Measurements from ENCODE around the gene EXT2. TPM values are rescaled to one million over a fixed set of nuclear protein-coding genes. Genes with fewer than 3 reads are reported as not detected.

Gene EXT2
- total and polyA plus RNA-seq, 2 experiments from 2014 or later: 71.5 to 107 TPM

GRCh38 chr11:44137057-44137456 is 41.6 kb downstream of the EXT2 start:
- Histone ChIP-seq H2AFZ (no peak overlapping the region), H3K27ac (no peak overlapping the region), H3K4me1 (ENCODE audit: insufficient read depth) (peaks cover 19% of the 10 kb centered on the region), H3K36me3 (replicated peaks; ENCODE audit: insufficient read depth, low read depth) (no peaks in the 10 kb centered on the region), H3K9me3 (ENCODE audit: low read depth) (no peaks in the 10 kb centered on the region), H3K4me2 (no peak overlapping the region), H3K79me2 (no peaks in the 10 kb centered on the region), H3K9me2 (replicated peaks; ENCODE audit: insufficient read depth) (no peaks in the 10 kb centered on the region), H3K4me3 (no peak overlapping the region), H3K27me3 (no peaks in the 10 kb centered on the region), H4K20me1 (ENCODE audit: insufficient read depth, poor library complexity, severe bottlenecking) (peaks cover 9% of the 10 kb centered on the region)
- DNase-seq (ENCODE audit: low spot score): no peak
- TF ChIP-seq CTCF (IDR thresholded peaks at IDR 0.05; ENCODE audit: poor library complexity) (no peak), EZH2phosphoT487 (IDR thresholded peaks at IDR 0.05; ENCODE audit: low read depth, severe bottlenecking, unreplicated experiment) (peak; percentile 83), EZH2 (IDR thresholded peaks at IDR 0.05; ENCODE audit: borderline replicate concordance) (no peak)
- 73% methylated on average over 1 of the region's 1 CpG for WGBS (ENCODE audit: low lambda C conversion rate, missing lambda C conversion rate)

- no peak overlapping the region for H2AFZ ChIP-seq
- H3K4me2 ChIP-seq: no peak overlapping the region
- H4K20me1 ChIP-seq (ENCODE audit: insufficient read depth, poor library complexity, severe bottlenecking): peaks cover 9% of the 10 kb centered on the region
- peaks cover 19% of the 10 kb centered on the region for H3K4me1 ChIP-seq (ENCODE audit: insufficient read depth)
- no peaks in the 10 kb centered on the region for H3K27me3 ChIP-seq
- H3K9me3 ChIP-seq (ENCODE audit: low read depth): no peaks in the 10 kb centered on the region
- H3K27ac ChIP-seq: no peak overlapping the region
- H3K79me2 ChIP-seq: no peaks in the 10 kb centered on the region
- DNase-seq (ENCODE audit: low spot score): no peak
- H3K4me3 ChIP-seq: no peak overlapping the region
- WGBS (ENCODE audit: low lambda C conversion rate, missing lambda C conversion rate): 83% methylated on average over 2 of the region's 2 CpGs
- no peaks in the 10 kb centered on the region for H3K9me2 ChIP-seq (replicated peaks; ENCODE audit: insufficient read depth)
- H3K36me3 ChIP-seq (replicated peaks; ENCODE audit: insufficient read depth, low read depth): no peaks in the 10 kb centered on the region
- TF ChIP-seq EZH2 (IDR thresholded peaks at IDR 0.05; ENCODE audit: borderline replicate concordance) (no peak), EZH2phosphoT487 (IDR thresholded peaks at IDR 0.05; ENCODE audit: low read depth, severe bottlenecking, unreplicated experiment) (no peak), CTCF (IDR thresholded peaks at IDR 0.05; ENCODE audit: poor library complexity) (no peak)
These were observed 42.8 kb downstream of the EXT2 start for GRCh38 chr11:44138286-44138685.

GRCh38 chr11:44138980-44139379 is 43.5 kb downstream of the EXT2 start:
- Histone ChIP-seq H3K4me1 (ENCODE audit: insufficient read depth) (peaks cover 14% of the 10 kb centered on the region), H3K9me3 (ENCODE audit: low read depth) (no peaks in the 10 kb centered on the region), H3K4me2 (no peak overlapping the region), H4K20me1 (ENCODE audit: insufficient read depth, poor library complexity, severe bottlenecking) (peaks cover 9% of the 10 kb centered on the region), H3K4me3 (no peak overlapping the region), H3K27ac (no peak overlapping the region), H3K9me2 (replicated peaks; ENCODE audit: insufficient read depth) (no peaks in the 10 kb centered on the region), H3K79me2 (no peaks in the 10 kb centered on the region), H3K27me3 (no peaks in the 10 kb centered on the region), H3K36me3 (replicated peaks; ENCODE audit: insufficient read depth, low read depth) (no peaks in the 10 kb centered on the region), H2AFZ (no peak overlapping the region)
- TF ChIP-seq EZH2phosphoT487 (IDR thresholded peaks at IDR 0.05; ENCODE audit: low read depth, severe bottlenecking, unreplicated experiment) (no peak), EZH2 (IDR thresholded peaks at IDR 0.05; ENCODE audit: borderline replicate concordance) (no peak), CTCF (IDR thresholded peaks at IDR 0.05; ENCODE audit: poor library complexity) (no peak)
- no peak for DNase-seq (ENCODE audit: low spot score)
- WGBS (ENCODE audit: low lambda C conversion rate, missing lambda C conversion rate): 67% methylated on average over 2 of the region's 2 CpGs

Measured in hepatocyte (in vitro differentiated cells).